ENCODE measurements around the gene NUBP2.
"Not testable (repeated sequence)": the region's sequence is repeated elsewhere in the genome, so short reads cannot be mapped to it uniquely, and the experiment has no call there.

The NUBP2 gene

GRCh38 chr16:1792836-1793577 lies 10.2 kb downstream of the NUBP2 start:
- no peak for TF ChIP-seq CTCF (IDR thresholded peaks at IDR 0.05; ENCODE audit: extremely low read depth, missing control alignments)
- DNase-seq (ENCODE audit: low spot score): no peak

GRCh38 chr16:1793578-1794220 lies 10.9 kb downstream of the NUBP2 start, which contains the start of gene IGFALS:
TSS of gene IGFALS (minus strand) at chr16:1793705. CDS start at chr16:1793652, 53 bp downstream.
- DNase-seq (ENCODE audit: low spot score): no peak
- no peak for TF ChIP-seq CTCF (IDR thresholded peaks at IDR 0.05; ENCODE audit: extremely low read depth, missing control alignments)

GRCh38 chr16:1794221-1794871 lies 11.6 kb downstream of the NUBP2 start:
- no peak for DNase-seq (ENCODE audit: low spot score)
- no peak for TF ChIP-seq CTCF (IDR thresholded peaks at IDR 0.05; ENCODE audit: extremely low read depth, missing control alignments)

- DNase-seq (ENCODE audit: low spot score): no peak
- TF ChIP-seq CTCF (IDR thresholded peaks at IDR 0.05; ENCODE audit: extremely low read depth, missing control alignments): no peak
These were observed 12.3 kb downstream of the NUBP2 start for GRCh38 chr16:1794908-1795666.

GRCh38 chr16:1799263-1799662 lies 16.5 kb downstream of the NUBP2 start:
- not testable (repeated sequence) for DNase-seq (ENCODE audit: low spot score)

GRCh38 chr16:1800701-1801100 lies 17.9 kb downstream of the NUBP2 start:
- DNase-seq (ENCODE audit: low spot score): no peak

More at GRCh38 chr16:1800701-1801100, 17.9 kb downstream of the NUBP2 start:
- no peak for TF ChIP-seq CTCF (IDR thresholded peaks at IDR 0.05; ENCODE audit: extremely low read depth, missing control alignments)
